IMR-90 (cell line): ENCODE measurements around the gene ALDOB. TPM values are rescaled to one million over a fixed set of nuclear protein-coding genes. Genes with fewer than 3 reads are reported as not detected.

Experiments
- ATAC-seq: fragments of 200-7000 bp; cut with Tn5 transposase; 2 replicates; pipeline ENCODE4 v1.9.1; 2020; ENCODE audit warnings: low read depth, mild to moderate bottlenecking, moderate library complexity
- BruUV-seq: library from RNA; stranded (reverse); fragments of 400-500 nt; replicated peaks from 2 replicates; lab custom pipeline; 2021; lab: Mats Ljungman, UMichigan
- CTCF ChIA-PET: fragments of 300-600 bp; formaldehyde crosslinking; extraction: SDS; loops from one replicate; lab custom pipeline; 2021; ENCODE audit warnings: antibody characterized with exemption; lab: Yijun Ruan, JAX
- POLR2A ChIA-PET: fragments of 300-600 bp; sonication (Branson Sonifier 250); formaldehyde crosslinking; loops from one replicate; lab custom pipeline; 2022; ENCODE audit warnings: antibody characterized with exemption; ENCODE audit not compliant: unreplicated experiment; lab: Charles Lee
- DNase-seq: peaks from one replicate; pipeline ENCODE4 v3.0.0; 2013
- H2AFZ ChIP-seq: replicated peaks from 2 replicates; pipeline ENCODE3; 2013; ENCODE audit warnings: low read length, mild to moderate bottlenecking; ENCODE audit not compliant: poor library complexity
- H2AK5ac ChIP-seq: 2 replicates; pipeline ENCODE4 v1.6.1; 2013; ENCODE audit warnings: low read depth, low read length, inconsistent platforms
- H2AK9ac ChIP-seq: replicated peaks from 2 replicates; pipeline ENCODE3; 2013; ENCODE audit warnings: mild to moderate bottlenecking, low read depth, low read length, moderate library complexity; ENCODE audit not compliant: poor library complexity
- H2BK120ac ChIP-seq: 2 replicates; pipeline ENCODE4 v1.6.1; 2013; ENCODE audit warnings: low read depth, low read length, inconsistent platforms
- H2BK15ac ChIP-seq: 3 replicates; pipeline ENCODE4 v1.6.1; 2013; ENCODE audit warnings: low read depth, low read length, inconsistent platforms
- H2BK20ac ChIP-seq: 2 replicates; pipeline ENCODE4 v1.6.1; 2013; ENCODE audit warnings: low read depth, mild to moderate bottlenecking, inconsistent platforms, low read length, moderate library complexity
- H2BK5ac ChIP-seq: 2 replicates; pipeline ENCODE4 v1.6.1; 2013; ENCODE audit warnings: mild to moderate bottlenecking, low read depth, low read length, inconsistent platforms; ENCODE audit not compliant: poor library complexity, severe bottlenecking
- H3K14ac ChIP-seq: replicated peaks from 2 replicates; pipeline ENCODE4 v1.6.1; 2013; ENCODE audit warnings: low read depth, low read length, inconsistent platforms
- H3K18ac ChIP-seq: 2 replicates; pipeline ENCODE4 v1.6.1; 2013; ENCODE audit warnings: low read depth, low read length, control low read depth
- H3K23ac ChIP-seq: 2 replicates; pipeline ENCODE4 v1.6.1; 2013; ENCODE audit warnings: low read depth, low read length, inconsistent platforms
- H3K27ac ChIP-seq: 2 replicates; pipeline ENCODE4 v1.5.1; 2013; ENCODE audit warnings: mild to moderate bottlenecking, control low read depth, low read length; ENCODE audit not compliant: insufficient read depth
- H3K27me3 ChIP-seq: 2 replicates; pipeline ENCODE4 v1.6.1; 2013; ENCODE audit warnings: low read length; ENCODE audit not compliant: control insufficient read depth, insufficient read depth
- H3K36me3 ChIP-seq: 2 replicates; pipeline ENCODE4 v1.6.1; 2013; ENCODE audit warnings: low read length, mixed read lengths; ENCODE audit not compliant: control insufficient read depth, insufficient read depth
- H3K4ac ChIP-seq: 2 replicates; pipeline ENCODE4 v1.6.1; 2013; ENCODE audit warnings: low read depth, low read length, inconsistent platforms
- H3K4me1 ChIP-seq: 2 replicates; pipeline ENCODE4 v1.6.1; 2013; ENCODE audit warnings: low read length, mixed read lengths; ENCODE audit not compliant: control insufficient read depth, insufficient read depth
- H3K4me2 ChIP-seq: 2 replicates; pipeline ENCODE4 v1.6.1; 2013; ENCODE audit warnings: low read depth, mild to moderate bottlenecking, control low read depth, low read length, moderate library complexity
- H3K4me3 ChIP-seq: 2 replicates; pipeline ENCODE4 v1.5.1; 2013; ENCODE audit warnings: low read depth, mild to moderate bottlenecking, control low read depth, low read length, moderate library complexity; ENCODE audit not compliant: insufficient read depth
- H3K56ac ChIP-seq: 2 replicates; pipeline ENCODE4 v1.6.1; 2013; ENCODE audit warnings: low read length, inconsistent platforms; ENCODE audit not compliant: insufficient read depth; ENCODE audit errors: extremely low read depth
- H3K79me1 ChIP-seq, 2 experiments: 2 replicates each; pipeline ENCODE4 v1.6.1; 2013; ENCODE audit warnings: low read length in 2 of 2, inconsistent platforms in 1 of 2, low read depth in 1 of 2
- H3K9ac ChIP-seq: 2 replicates; pipeline ENCODE4 v1.6.1; 2013; ENCODE audit warnings: low read depth, low read length, control low read depth
- H3K9me1 ChIP-seq: 2 replicates; pipeline ENCODE4 v1.6.1; 2013; ENCODE audit warnings: low read length, inconsistent platforms; ENCODE audit not compliant: insufficient read depth
- H3K9me3 ChIP-seq: 2 replicates; pipeline ENCODE4 v1.6.1; 2013; ENCODE audit warnings: low read length; ENCODE audit not compliant: control insufficient read depth, insufficient read depth
- H4K20me1 ChIP-seq: 2 replicates; pipeline ENCODE4 v1.6.1; 2013; ENCODE audit warnings: low read length, inconsistent platforms; ENCODE audit not compliant: insufficient read depth
- H4K5ac ChIP-seq: 2 replicates; pipeline ENCODE4 v1.6.1; 2013; ENCODE audit warnings: mild to moderate bottlenecking, low read depth, low read length, control low read depth
- H4K8ac ChIP-seq, 2 experiments: 2 replicates each; pipeline ENCODE4 v1.6.1; 2013; ENCODE audit warnings: low read depth in 2 of 2, low read length in 2 of 2, control low read depth in 1 of 2, inconsistent platforms in 1 of 2
- H4K91ac ChIP-seq: 2 replicates; pipeline ENCODE4 v1.6.1; 2013; ENCODE audit warnings: low read depth, low read length, inconsistent platforms; ENCODE audit not compliant: insufficient read depth
- BHLHE40 ChIP-seq: fragments of 150-350 bp; IDR thresholded peaks from 2 replicates; pipeline ENCODE4 v1.6.1; 2016; ENCODE audit warnings: mild to moderate bottlenecking, low read depth, low read length
- CEBPB ChIP-seq: IDR thresholded peaks from 2 replicates; pipeline ENCODE4 v1.6.1; 2012; ENCODE audit warnings: low read depth, low read length, improper control_type of control experiment
- CHD1 ChIP-seq: IDR thresholded peaks from 2 replicates; pipeline ENCODE4 v1.6.1; 2012; ENCODE audit warnings: low read depth, low read length, improper control_type of control experiment
- CTCF ChIP-seq: conservative IDR thresholded peaks from 2 replicates; pipeline ENCODE4 v1.5.1; 2012; ENCODE audit warnings: mild to moderate bottlenecking, low read depth, low read length, improper control_type of control experiment
- ELK1 ChIP-seq: fragments of 150-350 bp; IDR thresholded peaks from 2 replicates; pipeline ENCODE4 v1.6.1; 2016; ENCODE audit warnings: low read depth, mild to moderate bottlenecking, low read length, moderate library complexity, borderline replicate concordance
- FOS ChIP-seq: fragments of 150-350 bp; IDR thresholded peaks from 2 replicates; pipeline ENCODE4 v1.6.1; 2016; ENCODE audit warnings: low read depth, low read length
- MAFK ChIP-seq: IDR thresholded peaks from 2 replicates; pipeline ENCODE4 v1.6.1; 2012; ENCODE audit warnings: low read depth, low read length, improper control_type of control experiment
- MAZ ChIP-seq: IDR thresholded peaks from 2 replicates; pipeline ENCODE4 v1.6.1; 2012; ENCODE audit warnings: low read depth, mild to moderate bottlenecking, low read length, improper control_type of control experiment, moderate library complexity, borderline replicate concordance
- MXI1 ChIP-seq: IDR thresholded peaks from 2 replicates; pipeline ENCODE4 v1.6.1; 2012; ENCODE audit warnings: low read depth, mild to moderate bottlenecking, low read length, moderate library complexity, borderline replicate concordance
- NFE2L2 ChIP-seq: fragments of 150-350 bp; IDR thresholded peaks from 2 replicates; pipeline ENCODE4 v1.6.1; 2016; ENCODE audit warnings: low read depth, mild to moderate bottlenecking, low read length
- POLR2A ChIP-seq: IDR thresholded peaks from 2 replicates; pipeline ENCODE4 v1.6.1; 2012; ENCODE audit warnings: mild to moderate bottlenecking, low read depth, low read length
- RAD21 ChIP-seq: IDR thresholded peaks from 2 replicates; pipeline ENCODE4 v1.6.1; 2012; ENCODE audit warnings: low read length, improper control_type of control experiment
- RCOR1 ChIP-seq: IDR thresholded peaks from 2 replicates; pipeline ENCODE4 v1.6.1; 2012; ENCODE audit warnings: mild to moderate bottlenecking, low read length, improper control_type of control experiment; ENCODE audit not compliant: insufficient replicate concordance
- RFX5 ChIP-seq: IDR thresholded peaks from 2 replicates; pipeline ENCODE4 v1.8.0; 2012; ENCODE audit warnings: low read depth, mild to moderate bottlenecking, low read length, moderate library complexity
- SMC3 ChIP-seq: fragments of 150-350 bp; IDR thresholded peaks from 2 replicates; pipeline ENCODE4 v1.6.1; 2016; ENCODE audit warnings: low read depth, mild to moderate bottlenecking, antibody characterized with exemption, low read length, moderate library complexity
- USF2 ChIP-seq: fragments of 150-350 bp; IDR thresholded peaks from 2 replicates; pipeline ENCODE4 v1.6.1; 2017; ENCODE audit warnings: mild to moderate bottlenecking, antibody characterized with exemption, low read length, low read depth
- WGBS, 2 experiments: methylation state at CpG; one replicate each; pipeline versions ENCODE4 v1.1.5 to v1.1.7; 2013; ENCODE audit warnings: missing lambda C conversion rate in 2 of 2; ENCODE audit not compliant: insufficient read length in 1 of 2; ENCODE audit errors: extremely low coverage in 2 of 2; 5-methylcytosine and 5-hydroxymethylcytosine counted together
- dilution Hi-C: fragments of 300-500 bp; cut with HindIII; formaldehyde crosslinking; loops from one replicate; pipeline ENCODE4 v1.14.3; 2018; ENCODE audit warnings: low sequenced_read_pairs; ENCODE audit not compliant: unreplicated experiment
- in situ Hi-C: fragments of 300-500 bp; cut with MboI; formaldehyde crosslinking; loops from 3 replicates; pipeline ENCODE4 v1.14.3; 2019; ENCODE audit warnings: low sequenced_read_pairs, inconsistent platforms, mixed read lengths
- intact Hi-C: fragments of 100-400 bp; cut with micrococcal nuclease; formaldehyde crosslinking; loops from 2 replicates; pipeline ENCODE4 v1.10.0; 2022
- polyA plus RNA-seq, 3 experiments: library from polyadenylated mRNA; depleted of rRNA; stranded (reverse); fragments of >200 nt; gene quantifications; 2 replicates each; pipeline ENCODE4 v1.2.3, GENCODE V29; 2012; ENCODE audit warnings: low replicate concordance in 1 of 3
- total RNA-seq: library from RNA; depleted of rRNA; stranded (reverse); fragments of >200 nt; gene quantifications from 2 replicates; pipeline ENCODE4 v1.2.3, GENCODE V29; 2012

The ALDOB gene
- total and polyA plus RNA-seq, 2 of the 4 experiments (the other 2 are of a cell fraction): not detected

GRCh38 chr9:101451498-101451897 lies 15.9 kb upstream of the ALDOB start:
- TF ChIP-seq SMC3: no peak
- no peak for TF ChIP-seq CEBPB
- no peak for TF ChIP-seq NFE2L2
- no peak for TF ChIP-seq MXI1
- TF ChIP-seq MAFK: no peak
- no peak for TF ChIP-seq POLR2A
- TF ChIP-seq CTCF: no peak
- TF ChIP-seq CHD1: no peak
- TF ChIP-seq FOS: no peak
- no peak for TF ChIP-seq RCOR1
- TF ChIP-seq BHLHE40: no peak
- no peak for TF ChIP-seq MAZ
- no peak for TF ChIP-seq ELK1
- no peak for TF ChIP-seq RAD21
- TF ChIP-seq RFX5: no peak
- no peak for TF ChIP-seq USF2
- BruUV-seq: no TSS peak
- 90% methylated on average over 2 of the region's 4 CpGs; no CpG with 5 or more reads in 1 of the 2 experiments for WGBS, 2 experiments
- no peak for ATAC-seq
- H2AFZ ChIP-seq: no peak overlapping the region
- no peak overlapping the region for H2BK120ac ChIP-seq
- in situ Hi-C loops (no loop called here), dilution Hi-C loops (no loop called here), intact Hi-C loops (no loop called here)
- H3K4me2 ChIP-seq: no peak overlapping the region
- no peak overlapping the region for H3K56ac ChIP-seq
- no peak overlapping the region for H3K4ac ChIP-seq
- POLR2A ChIA-PET: no interaction called here
- no peak overlapping the region for H2AK5ac ChIP-seq
- no peaks in the 10 kb centered on the region for H4K20me1 ChIP-seq
- H3K36me3 ChIP-seq: no peaks in the 10 kb centered on the region
- H2AK9ac ChIP-seq: no peak overlapping the region
- no peak overlapping the region for H2BK15ac ChIP-seq
- no peak overlapping the region for H2BK20ac ChIP-seq
- H4K5ac ChIP-seq: no peak overlapping the region
- no peaks in the 10 kb centered on the region for H3K9me3 ChIP-seq
- no peak overlapping the region for H4K8ac ChIP-seq
- H4K91ac ChIP-seq: no peak overlapping the region
- H3K27ac ChIP-seq: no peak overlapping the region
- no peaks in the 10 kb centered on the region for H3K9me1 ChIP-seq
- H3K4me1 ChIP-seq: peaks cover 7% of the 10 kb centered on the region; the same call in 1 of the 2 replicates
- no peak overlapping the region for H2BK5ac ChIP-seq
- CTCF ChIA-PET: no interaction called here
- no peak overlapping the region for H3K4me3 ChIP-seq
- H3K9ac ChIP-seq: no peak overlapping the region
- H3K79me1 ChIP-seq: no peaks in the 10 kb centered on the region
- H3K14ac ChIP-seq: no peak overlapping the region
- DNase-seq: no peak
- no peak overlapping the region for H3K23ac ChIP-seq
- peaks cover 2% of the 10 kb centered on the region; the same call in 1 of the 2 replicates for H3K27me3 ChIP-seq
- H3K18ac ChIP-seq: no peak overlapping the region
